Iris pigment epithelial cell (primary cell): Measurements from ENCODE around the gene KRT82.
"Not testable (repeated sequence)": the region's sequence is repeated elsewhere in the genome, so short reads cannot be mapped to it uniquely, and the experiment has no call there.

Experiments
- DNase-seq: peaks from one replicate; pipeline ENCODE4 v3.0.0-alpha.2; 2011; ENCODE audit warnings: low read depth

KRT82 gene

GRCh38 chr12:52410589-52411248 lies 4.6 kb upstream of the KRT82 start:
- DNase-seq = not testable (repeated sequence)

DNA sequence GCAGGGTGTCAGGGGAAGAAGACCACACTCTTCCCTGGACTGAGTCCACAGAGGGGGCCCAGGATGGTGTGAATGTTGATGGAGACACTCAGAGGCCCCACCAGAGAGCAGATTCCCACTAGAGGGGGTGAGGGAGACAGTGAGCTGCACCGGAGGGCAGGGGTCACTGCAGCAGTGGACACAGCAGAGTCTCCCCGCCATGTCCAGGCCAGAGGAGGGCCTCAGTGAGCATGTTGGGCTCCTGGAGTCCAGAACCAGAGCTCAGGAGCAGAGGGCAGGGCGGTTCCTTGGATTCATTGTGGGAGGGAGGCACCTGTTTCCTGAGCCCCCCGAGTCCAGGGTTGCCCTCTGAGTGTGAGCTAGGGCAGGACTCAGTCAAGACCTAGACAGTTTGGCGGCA lies 1.8 kb upstream of the KRT82 start:
- DNase-seq = no peak

GRCh38 chr12:52404951-52405350 lies 1.2 kb downstream of the KRT82 start:
- DNase-seq = no peak

DNA sequence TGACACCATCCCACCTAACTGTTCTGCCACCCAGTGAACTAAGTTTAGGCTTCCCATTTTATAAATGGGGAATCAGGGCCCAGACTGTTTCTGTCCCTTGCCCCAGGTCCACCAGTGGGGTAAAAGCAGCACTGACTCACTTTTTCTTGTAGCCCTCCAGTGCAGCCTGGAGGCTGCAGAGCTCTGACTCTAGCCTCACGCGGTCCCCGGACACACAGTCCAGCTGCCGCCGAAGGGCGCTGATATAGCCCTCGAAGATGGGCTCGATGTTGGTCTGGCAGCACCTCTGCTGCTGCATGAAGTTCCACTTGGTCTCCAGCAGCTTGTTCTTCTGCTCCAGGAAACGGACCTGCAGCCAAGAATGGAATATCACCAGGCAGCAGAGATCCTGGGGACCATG lies 2.6 kb downstream of the KRT82 start:
- no peak for DNase-seq

DNA sequence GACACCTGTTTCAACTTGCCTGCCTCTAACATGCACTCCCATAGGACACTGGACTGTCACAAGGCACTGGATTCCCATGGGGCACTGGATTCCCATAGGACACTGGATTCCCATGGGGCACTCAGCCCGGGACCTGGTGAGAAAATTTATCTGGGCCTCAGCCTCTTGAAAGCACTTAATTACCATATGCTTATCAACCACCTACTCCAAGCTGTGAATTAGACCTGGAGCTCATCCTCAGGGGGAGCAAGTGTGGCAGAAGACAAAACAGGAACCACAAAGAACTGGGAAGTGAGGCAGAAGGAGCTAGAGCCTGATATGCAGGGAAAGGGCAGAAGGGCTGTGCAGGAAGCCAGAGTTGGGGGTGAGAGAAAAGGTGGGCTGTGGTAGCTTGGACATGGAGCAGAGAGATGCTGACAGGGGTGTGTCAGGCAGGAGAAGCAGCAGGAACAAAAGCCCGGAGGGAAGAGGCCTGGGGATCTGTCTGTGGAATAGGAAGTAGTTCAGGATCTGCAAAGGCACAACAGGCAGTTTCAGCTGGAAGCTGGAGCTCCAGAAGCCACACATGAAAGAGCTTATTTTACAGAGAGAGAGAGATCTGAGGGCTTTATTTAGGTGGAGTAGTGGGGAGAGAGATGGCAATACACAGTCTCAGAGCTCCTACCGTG lies 3.1 kb downstream of the KRT82 start:
- no peak for DNase-seq

GRCh38 chr12:52402377-52402776 lies 3.8 kb downstream of the KRT82 start:
- no peak for DNase-seq

DNA sequence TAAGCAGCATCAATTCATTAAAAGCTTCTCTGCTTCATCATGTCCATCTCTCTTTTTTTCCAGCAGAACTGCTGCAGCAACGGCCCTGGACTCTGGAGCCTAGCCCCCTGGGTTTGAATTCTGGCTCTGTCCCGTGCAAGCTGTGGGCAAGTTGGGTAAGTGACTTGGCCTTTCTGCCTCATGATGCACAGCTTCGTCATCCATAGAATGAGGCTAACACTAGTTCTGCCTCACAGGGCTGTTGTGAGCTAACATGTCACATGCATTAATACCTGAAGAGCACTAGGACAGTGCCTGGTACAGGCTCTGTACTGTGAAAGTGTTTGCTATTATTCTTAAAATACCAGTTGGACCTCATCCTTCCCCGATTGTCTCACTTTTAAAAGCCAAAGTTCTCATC lies 4.2 kb downstream of the KRT82 start:
- DNase-seq = no peak

DNA sequence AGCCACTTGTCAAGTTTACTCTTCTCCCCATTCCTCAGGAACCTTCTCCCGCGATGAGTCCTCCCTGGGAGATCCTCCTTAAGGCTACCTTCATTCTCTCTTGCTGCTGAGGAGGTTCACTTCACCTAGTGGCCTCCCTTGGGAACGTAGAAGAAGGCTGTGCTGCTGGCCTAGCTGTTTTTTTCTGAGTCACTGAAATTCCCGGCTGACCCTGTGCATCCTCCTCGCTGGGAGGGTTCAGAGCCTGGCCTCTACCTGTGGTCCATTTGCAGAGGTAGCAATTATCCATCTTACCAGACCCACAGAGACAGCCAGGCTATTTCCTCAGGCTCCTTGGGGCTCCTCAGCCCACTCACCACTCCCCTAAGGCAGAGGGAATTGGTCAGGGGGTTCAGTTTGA lies 4.6 kb downstream of the KRT82 start:
- DNase-seq = no peak

DNA sequence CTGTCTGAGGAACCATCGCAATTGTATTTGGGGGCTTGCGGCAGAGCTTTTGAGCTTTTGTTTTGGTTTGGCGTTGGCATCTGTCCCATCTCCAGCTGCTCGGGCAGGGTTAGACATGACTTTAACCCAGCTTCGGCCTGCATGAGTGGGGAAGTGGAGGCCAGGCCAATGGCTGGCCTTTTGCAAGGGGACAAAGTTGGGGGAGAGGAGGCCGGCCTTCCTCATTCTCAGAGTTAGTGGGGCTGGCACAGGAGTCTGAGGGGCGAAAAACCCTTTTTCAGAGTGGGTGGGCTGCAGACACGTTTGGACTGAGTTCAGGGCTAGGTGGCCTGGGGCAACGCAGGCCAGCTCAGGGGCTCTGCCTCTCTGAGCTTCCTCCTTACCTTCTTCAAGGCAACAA lies 5.2 kb downstream of the KRT82 start:
- no peak for DNase-seq

DNA sequence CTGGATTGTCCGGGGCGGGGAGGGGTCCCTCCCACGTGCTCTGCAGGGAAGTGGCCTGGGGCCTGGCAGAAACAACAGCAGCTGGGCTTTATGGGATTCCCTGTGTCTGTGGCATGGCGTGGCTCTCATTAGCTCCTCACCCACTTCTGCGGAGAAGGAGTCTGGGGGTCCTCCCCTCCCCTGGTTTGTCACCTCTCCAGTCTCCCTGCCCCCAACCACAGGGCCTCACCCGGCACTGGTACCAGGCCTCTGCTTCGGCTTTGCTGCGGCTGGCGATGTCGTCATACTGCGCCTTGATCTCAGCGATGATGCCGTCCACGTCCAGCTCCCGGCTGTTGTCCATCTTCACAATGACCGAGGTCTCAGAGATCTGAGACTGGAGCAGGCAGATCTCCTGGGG lies 6.4 kb downstream of the KRT82 start:
- DNase-seq = no peak

- DNase-seq = no peak
Measured at GRCh38 chr12:52398176-52398575, 8.0 kb downstream of the KRT82 start.

- DNase-seq = no peak
Measured at GRCh38 chr12:52396656-52397055, 9.5 kb downstream of the KRT82 start.

GRCh38 chr12:52395761-52396434 lies 10.2 kb downstream of the KRT82 start:
- no peak for DNase-seq

GRCh38 chr12:52394836-52395405 lies 11.2 kb downstream of the KRT82 start:
- DNase-seq = no peak

DNA sequence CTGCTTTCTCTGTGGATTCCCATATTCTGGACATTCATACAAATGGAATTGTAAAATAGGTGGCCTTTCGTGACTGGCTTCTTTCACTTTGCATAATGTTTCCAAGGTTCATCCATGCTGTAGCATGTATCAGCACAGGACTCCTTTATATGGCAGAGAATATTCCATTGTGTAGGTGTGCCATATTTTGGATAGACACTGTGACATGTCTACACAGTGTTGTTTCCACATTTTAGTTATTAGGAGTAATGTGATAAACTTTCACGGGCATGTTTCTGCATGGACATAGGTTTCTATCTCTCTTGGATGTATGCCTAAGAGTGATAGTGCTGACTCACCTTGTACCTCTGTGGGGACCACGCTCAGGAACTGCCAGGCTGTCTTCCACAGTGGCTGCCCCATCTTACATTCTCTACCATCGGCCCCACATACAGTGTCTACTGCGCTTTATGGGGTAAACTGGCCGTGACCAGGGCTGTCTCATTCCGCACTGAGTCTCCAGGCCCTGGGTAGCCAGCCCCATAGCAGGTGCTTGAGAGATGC lies 13.6 kb downstream of the KRT82 start:
- DNase-seq = no peak

DNA sequence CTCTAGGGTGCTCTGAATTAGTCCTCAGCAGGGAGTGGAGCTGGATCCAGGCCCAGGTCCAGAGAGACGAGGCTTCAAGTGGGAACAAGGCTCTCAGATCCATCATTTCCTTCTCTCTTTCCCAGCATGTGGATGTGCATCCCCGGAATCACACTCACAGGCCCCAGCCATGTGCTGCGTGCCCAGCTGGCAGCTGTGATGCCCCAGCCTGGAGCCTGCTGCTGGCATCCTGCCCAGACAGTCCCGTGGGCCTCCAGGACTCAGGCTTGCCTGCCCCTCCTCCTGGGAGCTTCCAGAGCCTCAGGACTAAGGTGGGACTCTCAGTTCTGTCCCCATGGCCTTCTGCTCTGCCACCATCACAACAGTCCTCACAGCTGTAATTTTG lies 14.5 kb downstream of the KRT82 start:
- DNase-seq = no peak

DNA sequence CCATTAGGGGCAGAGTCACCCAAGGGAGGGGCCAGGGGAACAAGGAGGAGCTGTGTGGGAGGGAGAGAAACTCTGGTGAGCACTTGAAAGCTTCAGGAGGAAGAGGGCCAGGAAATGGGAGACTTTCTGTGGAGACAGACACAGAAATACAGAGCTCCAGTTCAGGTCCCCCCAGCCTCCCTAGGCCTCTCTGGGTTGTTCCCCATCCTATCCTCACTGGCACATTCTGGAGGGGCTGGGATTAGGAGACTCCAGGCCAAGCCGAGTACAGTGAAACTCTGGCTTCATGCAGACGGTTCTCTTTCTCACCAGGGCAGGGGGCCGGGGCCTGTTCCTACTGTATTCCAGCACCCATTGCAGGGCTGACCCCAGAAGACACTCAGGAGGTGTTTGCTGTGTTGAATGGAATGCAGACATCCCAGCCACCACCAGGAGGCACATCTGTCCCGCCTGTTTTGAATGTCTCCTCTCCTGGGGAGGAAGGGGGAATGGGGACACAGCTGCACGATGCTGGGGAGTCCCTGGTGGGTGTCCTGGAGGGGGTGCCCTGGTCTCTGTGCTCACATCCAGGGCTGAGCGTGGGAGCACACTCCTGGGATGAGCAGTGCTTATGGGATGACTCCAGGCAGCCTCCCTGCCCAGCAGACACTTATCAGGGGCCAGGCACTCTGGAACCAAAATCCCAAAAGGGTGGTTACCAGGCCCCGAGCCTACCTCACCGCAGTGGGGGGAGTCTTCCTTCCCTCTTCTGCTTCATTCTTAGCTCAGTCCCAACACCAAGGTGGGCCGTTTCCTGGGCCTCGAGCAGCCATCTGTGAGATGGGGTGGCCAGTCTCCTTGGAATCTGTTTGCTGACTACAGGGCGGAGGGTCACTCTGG lies 15.2 kb downstream of the KRT82 start:
- DNase-seq = peak; percentile 27

GRCh38 chr12:52389313-52390207 lies 16.6 kb downstream of the KRT82 start:
- DNase-seq = no peak

GRCh38 chr12:52387859-52388258 lies 18.3 kb downstream of the KRT82 start:
- DNase-seq = no peak

GRCh38 chr12:52385226-52385702 lies 20.9 kb downstream of the KRT82 start, which contains the start of gene KRT84:
TSS of gene KRT84 (minus strand) at chr12:52385652. CDS start at chr12:52385585, 67 bp downstream.
- no peak for DNase-seq

- DNase-seq = no peak
Measured at GRCh38 chr12:52383331-52383730, 22.8 kb downstream of the KRT82 start.
